HL-60 (cell line): ENCODE measurements around the gene TPCN1.

Experiments used
- DNase-seq, 2 experiments: peaks; one replicate each; pipeline ENCODE4 v3.0.0-alpha.2; 2010 to 2020; ENCODE audit warnings: low read depth in 1 of 2, low spot score in 1 of 2
- H3K27ac ChIP-seq: fragments of 250-450 bp; sonication (Bioruptor Pico); replicated peaks from 2 replicates; pipeline ENCODE4 v1.5.1; 2020; ENCODE audit warnings: mild to moderate bottlenecking, moderate library complexity
- H3K27me3 ChIP-seq: fragments of 250-450 bp; sonication (Bioruptor Pico); 2 replicates; pipeline ENCODE4 v1.5.1; 2021; ENCODE audit warnings: mild to moderate bottlenecking, moderate library complexity; ENCODE audit not compliant: insufficient read depth, poor library complexity, severe bottlenecking
- H3K4me3 ChIP-seq: replicated peaks from 2 replicates; pipeline ENCODE4 v1.5.1; 2011; ENCODE audit warnings: mild to moderate bottlenecking, control low read depth, low read length; ENCODE audit not compliant: insufficient read depth
- CTCF ChIP-seq: IDR thresholded peaks from one replicate; pipeline ENCODE4 v1.5.1; 2011; ENCODE audit warnings: low read length, control low read depth, inconsistent platforms; ENCODE audit not compliant: insufficient read depth
- GABPA ChIP-seq: IDR thresholded peaks from 2 replicates; pipeline ENCODE4 v1.6.1; 2012; ENCODE audit warnings: low read depth
- POLR2AphosphoS5 ChIP-seq: IDR thresholded peaks from 2 replicates; pipeline ENCODE4 v1.6.1; 2012; ENCODE audit warnings: low read depth
- REST ChIP-seq: IDR thresholded peaks from 2 replicates; pipeline ENCODE4 v1.6.1; 2012; ENCODE audit warnings: low read depth; ENCODE audit not compliant: insufficient replicate concordance
- SPI1 ChIP-seq: IDR thresholded peaks from 2 replicates; pipeline ENCODE4 v1.6.1; 2012; ENCODE audit warnings: low read depth, mild to moderate bottlenecking, borderline replicate concordance

Gene TPCN1

GRCh38 chr12:113293100-113293499 is 71.8 kb downstream of the TPCN1 start:
- DNase-seq = no peak
- H3K27me3 ChIP-seq = no peaks in the 10 kb centered on the region
- TF ChIP-seq GABPA (no peak), REST (no peak), POLR2AphosphoS5 (no peak), SPI1 (no peak), CTCF (no peak)
- no peak overlapping the region for H3K27ac ChIP-seq
- H3K4me3 ChIP-seq = no peak overlapping the region

GRCh38 chr12:113295886-113296556 is 74.8 kb downstream of the TPCN1 start:
- no peak for DNase-seq
- 0 out of 2 replicates have a peak, but pooled peaks have one; percentile 11 for TF ChIP-seq POLR2AphosphoS5
- TF ChIP-seq REST = no peak

GRCh38 chr12:113296557-113297213 is 75.4 kb downstream of the TPCN1 start:
- 0 out of 2 replicates have a peak, but pooled peaks have one; percentile 6 for TF ChIP-seq POLR2AphosphoS5
- TF ChIP-seq GABPA = no peak
- no peak overlapping the region for H3K27ac ChIP-seq

More at GRCh38 chr12:113295886-113296556, 74.8 kb downstream of the TPCN1 start:
- Histone ChIP-seq H3K4me3 (no peak overlapping the region), H3K27ac (no peak overlapping the region), H3K27me3 (no peaks in the 10 kb centered on the region)

GRCh38 chr12:113297214-113297587 is 75.9 kb downstream of the TPCN1 start:
- Histone ChIP-seq H3K27ac (no peak overlapping the region), H3K27me3 (no peaks in the 10 kb centered on the region), H3K4me3 (no peak overlapping the region)
- TF ChIP-seq POLR2AphosphoS5 (no peak), SPI1 (no peak), GABPA (no peak)
- no peak for DNase-seq

More at GRCh38 chr12:113296557-113297213, 75.4 kb downstream of the TPCN1 start:
- Histone ChIP-seq H3K27me3 (no peaks in the 10 kb centered on the region), H3K4me3 (no peak overlapping the region)
- DNase-seq = no peak

- Histone ChIP-seq H3K27me3 (no peaks in the 10 kb centered on the region), H3K4me3 (no peak overlapping the region), H3K27ac (no peak overlapping the region)
- TF ChIP-seq GABPA (no peak), SPI1 (no peak), POLR2AphosphoS5 (peak; percentile 40)
- DNase-seq = no peak
These were observed 76.6 kb downstream of the TPCN1 start for GRCh38 chr12:113297621-113298471.
